ENCODE measurements around the gene TANC1. TPM values are rescaled to one million over a fixed set of nuclear protein-coding genes. Genes with fewer than 3 reads are reported as not detected.

Gene TANC1
- total RNA-seq, 1 experiment from 2014 or later = 2.5 TPM

DNA sequence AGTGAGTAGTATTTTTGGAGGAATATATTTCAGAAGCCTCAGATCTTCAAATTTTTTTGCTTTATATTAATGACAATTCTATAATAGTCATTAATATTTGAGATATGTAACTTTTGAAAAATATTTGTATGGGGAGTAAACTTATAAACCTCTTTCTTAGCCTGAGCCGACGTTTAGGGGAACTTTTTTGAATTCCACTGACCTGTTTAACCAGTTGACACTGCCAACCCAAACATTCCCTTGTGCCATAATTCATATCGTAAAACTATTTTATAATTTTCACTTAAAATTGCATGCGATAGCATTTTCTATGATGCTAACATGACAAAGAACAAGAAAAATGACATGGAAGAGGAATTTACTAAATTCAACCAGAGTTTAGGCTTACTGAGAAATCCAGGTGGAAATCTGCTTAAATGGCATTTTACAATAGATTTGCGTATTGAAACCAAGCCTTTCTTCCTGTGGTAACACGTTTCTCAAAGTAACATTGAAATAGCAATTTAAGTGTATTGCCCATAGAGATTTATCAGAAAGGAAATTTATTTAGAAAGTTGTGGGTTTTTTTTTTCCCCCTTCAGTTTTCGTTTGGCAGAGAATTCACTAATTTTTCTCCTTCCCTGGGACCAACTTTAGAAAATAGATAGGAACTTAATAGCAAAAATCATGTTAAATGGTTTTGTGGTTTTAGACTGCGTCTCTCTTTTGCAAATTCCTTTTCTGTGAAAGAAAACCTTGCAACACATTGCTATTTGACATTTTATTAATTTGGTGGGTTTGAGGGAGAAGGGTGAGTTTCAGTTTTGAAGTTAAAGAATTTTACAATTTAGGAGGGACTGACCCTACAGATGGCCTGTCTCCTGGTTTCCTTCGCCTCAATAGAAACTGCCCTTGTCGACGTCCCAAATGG, 77.4 kb downstream of the TANC1 start:
- Histone ChIP-seq H3K23ac (ENCODE audit: insufficient read length, low read depth, low read length) (no peak overlapping the region), H3K79me2 (ENCODE audit: insufficient read depth, low read length) (no peaks in the 10 kb centered on the region), H2BK15ac (ENCODE audit: low read depth, low read length) (no peak overlapping the region), H3K4me1 (ENCODE audit: insufficient read depth, low read length) (no peaks in the 10 kb centered on the region), H3K4ac (ENCODE audit: low read depth, low read length) (no peak overlapping the region), H3K27me3 (ENCODE audit: insufficient read depth, low read length) (no peaks in the 10 kb centered on the region), H3K18ac (ENCODE audit: insufficient read length, low read depth, low read length) (no peak overlapping the region), H2AFZ (ENCODE audit: low read length) (no peak overlapping the region), H4K91ac (ENCODE audit: insufficient read length, low read depth, low read length) (no peak overlapping the region), H4K20me1 (ENCODE audit: control insufficient read depth, insufficient read depth, insufficient read length) (no peaks in the 10 kb centered on the region), H3K27ac (ENCODE audit: insufficient read length, low read depth, low read length) (no peak overlapping the region), H4K5ac (ENCODE audit: insufficient read length, low read depth, low read length) (no peak overlapping the region), H4K8ac (replicated peaks; ENCODE audit: insufficient read length, low read depth, low read length) (no peak overlapping the region), H3K4me2 (ENCODE audit: insufficient read depth, insufficient read length, low read length) (no peak overlapping the region), H3K9me3 (ENCODE audit: control insufficient read depth, low read depth, low read length) (peaks cover 7% of the 10 kb centered on the region), H2BK5ac (ENCODE audit: insufficient read length, low read length) (no peak overlapping the region), H2BK120ac (ENCODE audit: low read depth, low read length, poor library complexity, severe bottlenecking) (no peak overlapping the region), H3K14ac (ENCODE audit: insufficient read depth, low read length) (no peak overlapping the region), H2BK20ac (ENCODE audit: low read depth, low read length, poor library complexity, severe bottlenecking) (no peak overlapping the region), H3K9ac (ENCODE audit: extremely low read depth, insufficient read length, low read length) (no peak overlapping the region), H2AK5ac (ENCODE audit: insufficient read length, low read length) (no peak overlapping the region), H2BK12ac (ENCODE audit: insufficient read length, low read depth, low read length) (no peak overlapping the region), H3T11ph (ENCODE audit: low read length) (no peak overlapping the region), H3K56ac (ENCODE audit: insufficient read length, low read depth, low read length) (no peak overlapping the region), H3K23me2 (ENCODE audit: insufficient read length, low read depth, low read length, poor library complexity, severe bottlenecking) (no peaks in the 10 kb centered on the region), H3K79me1 (ENCODE audit: insufficient read depth, low read depth, low read length, poor library complexity, severe bottlenecking) (no peaks in the 10 kb centered on the region)
- H3K4me1 Mint-ChIP-seq = peaks cover 14 to 18% of the 10 kb centered on the region in 2 experiments
- H3K27ac Mint-ChIP-seq = no peak overlapping the region
- H3K36me3 Mint-ChIP-seq (ENCODE audit: insufficient read depth in 1 of 3, low read depth in 3 of 3) = peaks cover 8 to 21% (median 20%) of the 10 kb centered on the region in 3 experiments; a peak in 6 of 7 replicates
- peaks cover 19 to 24% of the 10 kb centered on the region in 2 experiments for H3K9me3 Mint-ChIP-seq
- H3K4me3 Mint-ChIP-seq = no peak overlapping the region
- DNase-seq = no peak
- no CpG with 5 or more reads among the region's 11 CpGs for WGBS (ENCODE audit: extremely low coverage, insufficient read length, low lambda C conversion rate)
- H3K27me3 Mint-ChIP-seq (ENCODE audit: low read depth) = peaks cover 5% of the 10 kb centered on the region
- TF ChIP-seq, protein P1, sequence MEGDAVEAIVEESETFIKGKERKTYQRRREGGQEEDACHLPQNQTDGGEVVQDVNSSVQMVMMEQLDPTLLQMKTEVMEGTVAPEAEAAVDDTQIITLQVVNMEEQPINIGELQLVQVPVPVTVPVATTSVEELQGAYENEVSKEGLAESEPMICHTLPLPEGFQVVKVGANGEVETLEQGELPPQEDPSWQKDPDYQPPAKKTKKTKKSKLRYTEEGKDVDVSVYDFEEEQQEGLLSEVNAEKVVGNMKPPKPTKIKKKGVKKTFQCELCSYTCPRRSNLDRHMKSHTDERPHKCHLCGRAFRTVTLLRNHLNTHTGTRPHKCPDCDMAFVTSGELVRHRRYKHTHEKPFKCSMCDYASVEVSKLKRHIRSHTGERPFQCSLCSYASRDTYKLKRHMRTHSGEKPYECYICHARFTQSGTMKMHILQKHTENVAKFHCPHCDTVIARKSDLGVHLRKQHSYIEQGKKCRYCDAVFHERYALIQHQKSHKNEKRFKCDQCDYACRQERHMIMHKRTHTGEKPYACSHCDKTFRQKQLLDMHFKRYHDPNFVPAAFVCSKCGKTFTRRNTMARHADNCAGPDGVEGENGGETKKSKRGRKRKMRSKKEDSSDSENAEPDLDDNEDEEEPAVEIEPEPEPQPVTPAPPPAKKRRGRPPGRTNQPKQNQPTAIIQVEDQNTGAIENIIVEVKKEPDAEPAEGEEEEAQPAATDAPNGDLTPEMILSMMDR (conservative IDR thresholded peaks at IDR 0.05) = no peak
